NCI-H1694 (cell line): ENCODE data around the gene ANKRD9.

Experiments
- DNase-seq: peaks from one replicate; lab custom pipeline; 2025; lab: John Stamatoyannopoulos, UW

ANKRD9 gene

GRCh38 chr14:102473559-102473958 lies 36.0 kb downstream of the ANKRD9 start:
- DNase-seq: no peak

- DNase-seq: no peak
These were observed 36.8 kb downstream of the ANKRD9 start for GRCh38 chr14:102472791-102473150.

- no peak for DNase-seq
These were observed 37.4 kb downstream of the ANKRD9 start for GRCh38 chr14:102471921-102472790.

- DNase-seq: no peak
These were observed 40.3 kb downstream of the ANKRD9 start for GRCh38 chr14:102469261-102469660.

- DNase-seq: no peak
These were observed 44.7 kb downstream of the ANKRD9 start for GRCh38 chr14:102464846-102465341.

- DNase-seq: no peak
These were observed 45.6 kb downstream of the ANKRD9 start for GRCh38 chr14:102464006-102464405.

- no peak for DNase-seq
These were observed 47.2 kb downstream of the ANKRD9 start for GRCh38 chr14:102462391-102462790.

GRCh38 chr14:102461490-102462338 lies 47.9 kb downstream of the ANKRD9 start:
- no peak for DNase-seq

- DNase-seq: no peak
These were observed 52.1 kb downstream of the ANKRD9 start for GRCh38 chr14:102457509-102457908.

- no peak for DNase-seq
These were observed 54.9 kb downstream of the ANKRD9 start for GRCh38 chr14:102454711-102455110.

GRCh38 chr14:102452302-102452701 lies 57.3 kb downstream of the ANKRD9 start:
- DNase-seq: no peak
